Islet of Langerhans (tissue), 1 donor: Measurements from ENCODE around the gene SHTN1.

Experiments used
- FAIRE-seq: peaks from one replicate; lab custom pipeline; 2011; peaks lifted over from hg19 to GRCh38; lab: Jason Lieb, UNC

SHTN1 gene

GRCh38 chr10:117005026-117005526, at the start of gene SHTN1:
TSS of gene SHTN1 (minus strand) at chr10:117005187. CDS start at chr10:117005079, 108 bp downstream.
- FAIRE-seq, result no peak

DNA sequence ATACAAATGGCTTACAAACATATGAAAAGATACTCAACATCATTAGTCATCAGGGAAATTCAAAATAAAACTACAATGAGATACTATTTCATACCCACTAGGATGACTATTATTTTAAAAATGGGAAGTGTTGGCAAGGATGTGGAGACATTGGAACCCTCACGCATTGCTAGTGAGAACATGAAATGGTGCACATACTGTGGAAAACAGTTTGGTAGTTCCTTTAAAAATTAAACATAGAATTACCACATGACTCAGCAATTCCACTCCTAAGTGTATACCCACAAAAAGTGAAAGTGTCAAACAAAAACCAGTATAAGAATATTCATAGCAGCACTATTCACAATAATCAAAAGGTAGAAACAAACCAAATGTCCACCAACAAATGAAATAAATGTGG, 48.5 kb upstream of the SHTN1 start:
- no peak for FAIRE-seq

- no peak for FAIRE-seq
Observed at GRCh38 chr10:117047947-117048346, 43.0 kb upstream of the SHTN1 start.

- FAIRE-seq, result no peak
Observed at GRCh38 chr10:117016266-117016665, 11.3 kb upstream of the SHTN1 start.

GRCh38 chr10:117014835-117015234, 9.8 kb upstream of the SHTN1 start:
- no peak for FAIRE-seq

- peak; percentile 92 for FAIRE-seq
Observed at GRCh38 chr10:117007080-117007479, 2.1 kb upstream of the SHTN1 start.

DNA sequence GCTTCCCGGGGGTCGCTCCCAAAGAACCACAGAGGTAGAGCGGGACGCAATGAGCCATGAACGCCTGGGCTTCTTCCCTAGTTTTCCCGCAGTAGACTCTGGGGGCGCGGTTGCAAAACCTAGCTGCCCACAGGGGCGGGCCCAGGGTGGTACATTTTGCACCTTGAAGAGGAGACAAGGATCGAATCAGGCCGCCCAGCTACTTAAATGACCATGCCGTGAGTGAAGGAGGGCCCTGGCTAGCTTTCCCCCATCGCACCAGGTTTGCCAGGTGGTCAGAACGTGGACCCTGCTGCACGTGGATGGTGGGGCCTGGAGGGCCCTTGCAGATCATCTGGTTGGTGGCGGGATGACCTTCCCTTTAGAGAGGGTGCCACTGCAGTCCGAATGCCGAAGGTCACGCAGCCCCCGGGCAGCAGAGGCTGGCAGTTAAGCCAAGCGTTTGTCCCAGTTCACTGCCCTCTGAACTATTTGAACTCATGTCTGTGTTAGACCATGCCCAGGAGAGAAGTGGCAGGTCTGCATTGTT, 604 bp upstream of the SHTN1 start:
- no peak for FAIRE-seq

DNA sequence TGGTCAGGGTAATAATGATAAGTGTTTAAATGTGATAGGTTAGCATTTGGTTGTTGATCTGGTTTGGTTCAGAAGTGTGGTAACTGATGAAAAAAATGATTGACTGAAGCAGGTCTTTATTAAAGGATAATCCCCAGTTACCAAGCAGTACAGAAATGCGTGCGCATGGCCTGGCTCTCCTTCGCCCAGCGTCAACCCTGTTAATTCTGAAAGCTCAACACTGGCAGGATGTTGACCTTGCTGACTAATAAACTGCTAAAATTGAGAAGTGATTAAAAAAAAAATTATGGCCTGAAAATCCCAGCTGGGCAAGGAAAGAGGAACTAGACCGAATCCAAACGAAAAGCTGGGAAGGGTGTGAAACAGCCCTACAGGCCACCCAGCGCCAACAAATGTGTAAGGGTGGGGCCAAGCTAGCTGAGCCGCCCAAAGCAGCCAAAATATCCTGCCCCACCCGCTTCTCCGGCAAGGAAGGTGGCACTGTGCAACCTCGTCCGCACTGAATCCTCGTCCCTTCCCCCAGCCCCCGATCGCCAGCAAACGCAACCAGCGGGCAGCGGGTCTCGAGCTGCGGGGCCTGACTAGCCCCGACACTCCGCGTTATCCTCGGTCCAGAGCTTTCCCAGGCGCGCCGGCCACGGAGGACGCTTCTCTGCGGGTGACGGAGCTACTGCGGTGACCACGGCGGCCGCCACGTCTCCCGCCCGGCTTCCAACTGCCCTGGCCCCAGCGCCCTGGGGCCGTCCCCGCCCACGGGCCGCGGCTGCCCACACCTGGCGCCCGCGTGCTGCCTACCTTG, 561 bp downstream of the SHTN1 start:
- FAIRE-seq, result peak; percentile 79

GRCh38 chr10:117003336-117003735, 1.7 kb downstream of the SHTN1 start:
- no peak for FAIRE-seq

GRCh38 chr10:117002206-117002605, 2.8 kb downstream of the SHTN1 start:
- FAIRE-seq, result no peak

DNA sequence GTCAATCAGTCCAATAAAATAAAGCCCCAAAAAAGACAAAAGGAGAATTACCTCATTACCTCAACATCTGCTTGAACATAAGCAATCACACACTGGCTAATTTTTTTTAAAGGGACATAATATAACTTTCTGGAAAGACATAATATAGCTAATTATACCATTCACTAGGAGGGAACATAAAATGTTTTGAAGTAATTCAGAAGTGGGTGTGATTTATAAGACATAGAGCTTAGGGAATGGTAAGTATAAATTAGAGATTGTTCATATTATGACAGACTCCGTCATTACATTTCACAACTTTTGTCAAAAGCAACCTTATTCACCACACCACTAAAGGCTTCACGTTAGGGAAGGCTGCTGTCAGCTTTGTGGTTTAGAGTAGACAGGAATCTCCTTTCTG, 3.8 kb downstream of the SHTN1 start:
- FAIRE-seq, result no peak

- FAIRE-seq, result no peak
Observed at GRCh38 chr10:117000580-117000979, 4.4 kb downstream of the SHTN1 start.

- FAIRE-seq, result no peak
Observed at GRCh38 chr10:116998172-116998571, 6.8 kb downstream of the SHTN1 start.

DNA sequence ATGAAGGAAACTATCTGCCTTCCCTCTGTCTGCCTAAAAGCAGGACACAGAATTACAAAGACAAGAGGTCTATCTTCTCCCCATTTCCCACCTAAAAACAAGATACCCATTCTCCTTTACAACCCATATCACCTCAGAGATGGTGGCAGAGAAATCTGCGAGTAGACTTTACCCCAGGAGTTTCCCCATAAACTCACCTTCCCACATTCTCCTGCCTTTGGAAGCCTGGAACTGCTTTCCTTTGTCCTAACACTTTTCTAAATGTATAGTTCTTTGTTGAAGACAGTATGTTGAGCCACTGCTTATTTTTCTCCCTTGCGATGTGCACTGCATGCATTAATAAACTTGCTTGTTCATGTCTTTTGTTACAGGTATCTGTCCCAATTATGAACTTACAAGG, 8.0 kb downstream of the SHTN1 start:
- no peak for FAIRE-seq

DNA sequence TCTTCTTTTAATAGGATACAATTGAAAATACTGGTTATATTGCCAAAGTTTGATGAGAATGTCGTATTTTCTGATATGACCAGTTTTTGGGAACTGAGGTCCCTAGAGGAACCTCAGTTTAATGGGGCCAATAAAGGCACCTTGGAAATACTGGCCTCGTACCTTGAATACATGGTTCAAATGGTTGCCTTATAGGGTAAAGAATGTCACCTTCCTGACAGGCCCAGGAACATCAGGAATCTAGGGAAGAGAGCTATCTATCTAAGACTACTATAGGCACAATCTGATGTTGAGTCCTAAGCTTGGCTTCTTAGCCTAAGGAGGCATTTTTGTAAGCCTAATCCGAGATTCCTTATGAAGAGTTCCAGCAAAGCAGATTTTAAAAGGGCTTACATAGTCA, 9.3 kb downstream of the SHTN1 start:
- FAIRE-seq, result no peak

- FAIRE-seq, result peak; percentile 30
Observed at GRCh38 chr10:116994113-116994890, 10.7 kb downstream of the SHTN1 start.

- FAIRE-seq, result no peak
Observed at GRCh38 chr10:116993610-116994009, 11.4 kb downstream of the SHTN1 start.

DNA sequence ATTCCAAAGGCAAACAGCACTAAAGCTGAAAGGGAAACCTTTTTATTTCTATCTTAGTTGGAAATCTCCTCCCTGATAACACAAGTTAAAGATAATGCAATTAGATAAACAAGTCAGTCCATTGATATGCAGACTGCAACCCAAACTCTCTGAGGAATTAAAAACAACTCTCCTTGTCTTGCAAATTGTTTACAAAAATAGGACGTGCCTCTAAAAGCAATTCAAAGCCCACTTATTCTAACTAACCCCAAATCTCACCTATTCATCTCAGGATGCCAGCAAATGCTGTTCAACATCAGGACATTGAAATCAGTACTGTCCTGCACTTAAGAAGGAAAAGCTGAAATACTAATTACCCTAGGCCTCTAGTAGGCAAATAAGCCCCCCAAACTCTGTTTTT, 12.8 kb downstream of the SHTN1 start:
- FAIRE-seq, result no peak

DNA sequence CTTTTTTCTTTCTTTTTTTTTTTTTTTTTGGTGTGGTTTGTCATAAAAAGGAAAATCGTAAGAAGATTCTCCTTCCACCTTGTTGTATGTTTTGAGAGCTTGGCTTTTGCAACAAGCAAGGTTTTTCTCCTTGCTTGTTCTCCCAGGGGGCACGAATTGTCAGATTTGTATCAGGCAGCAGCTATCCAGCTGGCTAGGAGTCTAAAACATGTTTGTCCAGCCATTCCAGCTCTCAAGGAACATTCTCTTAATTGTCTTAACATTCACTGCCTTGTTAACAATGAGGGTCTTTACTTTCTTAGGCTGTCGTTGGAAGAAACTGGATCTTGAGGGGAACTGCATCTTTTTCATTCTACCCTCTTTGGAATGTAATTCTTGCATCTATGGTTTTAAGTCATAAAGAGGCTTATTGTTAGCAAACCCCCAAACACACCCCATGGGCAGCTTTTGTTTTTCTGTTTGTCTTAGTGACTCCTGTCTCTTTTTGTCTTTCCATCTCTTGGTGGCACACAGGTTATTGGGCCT, 14.6 kb downstream of the SHTN1 start:
- FAIRE-seq, result no peak

GRCh38 chr10:116989439-116989838, 15.5 kb downstream of the SHTN1 start:
- FAIRE-seq, result no peak

DNA sequence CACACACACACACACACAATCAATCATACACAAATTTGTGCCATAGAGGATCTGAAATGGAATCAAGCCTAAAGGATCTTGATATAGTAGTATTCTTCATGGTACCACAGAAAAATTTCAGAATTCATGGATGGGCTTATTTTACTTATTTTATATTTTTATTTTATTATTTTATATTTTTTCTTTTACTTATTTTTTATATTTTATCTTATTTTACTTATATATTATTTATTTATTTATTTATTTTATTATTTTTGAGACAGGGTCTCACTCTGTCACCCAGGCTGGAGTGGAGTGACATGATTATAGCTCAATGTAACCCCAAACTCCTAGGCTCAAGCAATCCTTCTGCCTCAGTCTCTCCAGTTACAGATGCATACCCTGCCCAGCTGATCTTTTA, 16.7 kb downstream of the SHTN1 start:
- no peak for FAIRE-seq

- FAIRE-seq, result no peak
Observed at GRCh38 chr10:116985611-116986010, 19.4 kb downstream of the SHTN1 start.
